ENCODE measurements around the gene ARMC7. TPM values are rescaled to one million over a fixed set of nuclear protein-coding genes. Genes with fewer than 3 reads are reported as not detected.

The ARMC7 gene
- total RNA-seq, 2 experiments from 2014 or later, result 6.7 to 7.7 TPM

DNA sequence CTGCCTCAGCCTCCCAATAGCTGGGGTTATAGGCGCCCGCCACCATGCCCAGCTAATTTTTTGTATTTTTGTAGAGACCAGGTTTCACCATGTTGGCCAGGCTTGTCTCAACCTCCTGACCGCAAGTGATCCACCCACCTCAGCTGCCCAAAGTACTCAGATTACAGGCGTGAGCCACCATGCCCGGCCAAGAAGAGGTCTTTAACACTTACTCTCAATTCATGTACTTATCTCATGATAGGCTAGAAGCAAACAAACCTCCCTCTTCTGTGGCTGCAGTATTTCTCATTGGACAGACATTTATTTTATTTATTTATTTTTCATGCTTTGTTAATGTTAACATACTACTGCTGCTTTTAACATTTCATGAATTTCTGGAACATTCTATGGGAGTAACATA is 28.8 kb downstream of the ARMC7 start:
- no peak overlapping the region for H3K4me3 Mint-ChIP-seq
- CTCF ChIA-PET, result interaction anchor here (0.6 to 1.0 kb wide), 4 partner anchors 23 to 140 kb away, joined by 3 to 4 read pairs (median 3); no protein-coding TSS in a partner anchor
- intact Hi-C loops (cut with DNase I, micrococcal nuclease), result no loop called here
- H3K9me3 Mint-ChIP-seq (ENCODE audit: low read depth), result no peaks in the 10 kb centered on the region
- no peak for ATAC-seq
- DNase-seq, result no peak
- no peak overlapping the region for H3K27ac Mint-ChIP-seq
- H3K4me1 Mint-ChIP-seq, result peaks cover 9% of the 10 kb centered on the region
- H3K27me3 Mint-ChIP-seq, result no peaks in the 10 kb centered on the region
- POLR2A ChIA-PET, result no interaction called here
- H3K36me3 Mint-ChIP-seq (ENCODE audit: low read depth), result peaks cover 41% of the 10 kb centered on the region

DNA sequence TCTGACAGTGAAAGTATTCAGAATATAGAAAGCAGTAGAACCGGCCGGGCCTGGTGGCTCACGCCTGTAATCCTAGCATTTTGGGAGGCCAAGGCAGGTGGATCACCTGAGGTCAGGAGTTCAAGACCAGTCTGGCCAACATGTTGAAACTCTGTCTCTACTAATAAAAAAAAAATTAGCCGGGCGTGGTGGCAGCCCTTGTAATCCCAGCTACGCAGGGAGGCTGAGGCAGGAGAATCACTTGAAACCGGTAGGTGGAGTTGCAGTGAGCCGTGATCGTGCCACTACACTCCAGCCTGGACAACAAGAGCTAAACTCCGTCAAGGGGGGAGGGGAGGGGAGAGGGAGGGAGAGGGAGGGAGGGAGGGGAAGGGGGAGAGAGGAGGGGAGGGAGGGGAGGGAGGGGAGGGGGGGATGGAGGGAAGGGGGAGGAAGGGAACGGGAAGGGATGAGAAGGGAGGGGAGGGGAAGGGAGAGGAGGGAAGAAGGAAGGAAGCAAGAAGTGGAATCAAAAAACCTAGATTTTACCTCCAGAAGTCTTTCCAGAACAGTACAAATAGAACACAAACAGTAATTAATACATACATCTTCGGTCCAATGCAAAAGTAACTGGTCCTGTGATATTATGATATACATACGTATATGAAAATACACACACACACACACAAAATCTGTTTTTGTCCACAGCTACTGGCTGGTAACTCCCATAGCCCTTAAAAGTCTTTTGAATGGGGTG is 32.6 kb downstream of the ARMC7 start:
- H3K9me3 Mint-ChIP-seq (ENCODE audit: low read depth), result no peaks in the 10 kb centered on the region
- peaks cover 9% of the 10 kb centered on the region for H3K4me1 Mint-ChIP-seq
- no peak overlapping the region for H3K27ac Mint-ChIP-seq
- ChIA-PET POLR2A (no interaction called here), CTCF (interaction anchor here (0.5 to 1.6 kb wide), 3 partner anchors 12 to 596 kb away, joined by 3 to 5 read pairs (median 4); no protein-coding TSS in a partner anchor)
- H3K36me3 Mint-ChIP-seq (ENCODE audit: low read depth), result peaks cover 63% of the 10 kb centered on the region
- no peaks in the 10 kb centered on the region for H3K27me3 Mint-ChIP-seq
- DNase-seq (no peak), ATAC-seq (no peak)
- H3K4me3 Mint-ChIP-seq, result no peak overlapping the region
- intact Hi-C loops (cut with DNase I, micrococcal nuclease), result no loop called here

DNA sequence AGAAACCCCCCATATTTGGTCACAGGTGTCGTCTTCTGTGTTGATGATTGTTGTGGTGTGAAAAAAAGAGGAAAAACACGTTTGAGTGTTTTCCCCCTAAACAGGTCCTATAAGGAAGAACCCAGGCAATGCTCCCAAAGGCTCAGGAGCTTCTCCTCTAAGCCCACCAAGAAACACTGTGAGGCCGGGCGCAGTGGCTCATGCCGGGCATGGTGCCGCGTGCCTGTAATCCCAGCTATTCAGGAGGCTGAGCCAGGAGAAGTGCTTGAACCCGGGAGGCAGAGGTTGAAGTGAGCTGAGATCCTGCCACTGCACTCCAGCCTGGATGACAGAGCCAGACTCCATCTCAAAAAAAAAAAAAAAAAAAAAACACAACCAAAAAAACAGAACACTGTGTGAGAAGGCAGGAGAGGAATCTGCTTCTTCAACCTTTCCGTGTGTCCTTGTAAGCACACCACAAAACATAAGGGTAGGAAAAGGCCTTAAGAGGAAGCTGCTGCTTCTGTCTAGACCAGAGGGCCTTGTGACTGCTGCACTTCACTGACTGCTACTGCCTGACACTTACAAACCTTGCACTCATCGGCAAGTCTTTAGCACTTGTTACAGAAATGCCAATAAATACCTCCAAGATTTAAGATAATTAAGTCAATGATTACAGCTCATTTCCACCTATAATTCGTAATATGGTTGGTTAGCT is 35.2 kb downstream of the ARMC7 start:
- no peak overlapping the region for H3K27ac Mint-ChIP-seq

DNA sequence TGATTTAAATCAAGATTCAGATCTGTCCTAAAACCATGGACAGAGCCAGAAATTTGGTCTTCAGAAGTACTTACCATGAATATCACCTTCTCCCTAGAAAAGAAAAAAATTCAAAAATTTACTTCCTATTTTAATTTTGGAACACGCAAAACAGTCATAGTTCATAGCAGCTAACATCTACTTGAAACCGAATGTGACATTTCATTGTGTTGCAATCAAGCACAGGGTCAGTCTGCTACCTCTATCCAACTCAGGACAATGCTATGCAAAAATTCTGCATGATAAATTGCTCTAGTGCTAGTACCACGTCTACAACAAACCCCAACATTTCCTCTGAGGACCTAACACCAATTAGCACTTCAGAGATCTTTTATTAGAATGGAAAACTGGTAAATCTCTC is 36.8 kb downstream of the ARMC7 start:
- Mint-ChIP-seq H3K4me1 (peaks cover 13% of the 10 kb centered on the region), H3K36me3 (ENCODE audit: low read depth) (peaks cover 59% of the 10 kb centered on the region), H3K9me3 (ENCODE audit: low read depth) (no peaks in the 10 kb centered on the region), H3K27me3 (no peaks in the 10 kb centered on the region), H3K27ac (no peak overlapping the region), H3K4me3 (no peak overlapping the region)
- intact Hi-C loops (cut with DNase I, micrococcal nuclease), result no loop called here
- ATAC-seq (no peak), DNase-seq (no peak)
- POLR2A ChIA-PET, result no interaction called here
- CTCF ChIA-PET, result interaction anchor here (1.0 to 1.7 kb wide), 2 partner anchors 16 to 23 kb away, joined by 3 to 8 read pairs; partner anchors contain the start of gene NT5C

More for the DNA sequence above, 35.2 kb downstream of the ARMC7 start:
- peaks cover 15% of the 10 kb centered on the region for H3K4me1 Mint-ChIP-seq
- intact Hi-C loops (cut with DNase I, micrococcal nuclease), result no loop called here
- ATAC-seq (no peak), DNase-seq (no peak)
- peaks cover 74% of the 10 kb centered on the region for H3K36me3 Mint-ChIP-seq (ENCODE audit: low read depth)
- ChIA-PET POLR2A (interaction anchor here (0.6 kb wide), 2 partner anchors 13 to 33 kb away, joined by 4 to 6 read pairs; partner anchors contain the start of gene NT5C), CTCF (interaction anchor here (0.6 to 2.7 kb wide), 9 partner anchors 11 to 300 kb away, joined by 3 to 10 read pairs (median 3); partner anchors contain the start of genes ARMC7, MRPL58 and NT5C)
- H3K27me3 Mint-ChIP-seq, result no peaks in the 10 kb centered on the region
- H3K9me3 Mint-ChIP-seq (ENCODE audit: low read depth), result no peaks in the 10 kb centered on the region
- H3K4me3 Mint-ChIP-seq, result no peak overlapping the region

DNA sequence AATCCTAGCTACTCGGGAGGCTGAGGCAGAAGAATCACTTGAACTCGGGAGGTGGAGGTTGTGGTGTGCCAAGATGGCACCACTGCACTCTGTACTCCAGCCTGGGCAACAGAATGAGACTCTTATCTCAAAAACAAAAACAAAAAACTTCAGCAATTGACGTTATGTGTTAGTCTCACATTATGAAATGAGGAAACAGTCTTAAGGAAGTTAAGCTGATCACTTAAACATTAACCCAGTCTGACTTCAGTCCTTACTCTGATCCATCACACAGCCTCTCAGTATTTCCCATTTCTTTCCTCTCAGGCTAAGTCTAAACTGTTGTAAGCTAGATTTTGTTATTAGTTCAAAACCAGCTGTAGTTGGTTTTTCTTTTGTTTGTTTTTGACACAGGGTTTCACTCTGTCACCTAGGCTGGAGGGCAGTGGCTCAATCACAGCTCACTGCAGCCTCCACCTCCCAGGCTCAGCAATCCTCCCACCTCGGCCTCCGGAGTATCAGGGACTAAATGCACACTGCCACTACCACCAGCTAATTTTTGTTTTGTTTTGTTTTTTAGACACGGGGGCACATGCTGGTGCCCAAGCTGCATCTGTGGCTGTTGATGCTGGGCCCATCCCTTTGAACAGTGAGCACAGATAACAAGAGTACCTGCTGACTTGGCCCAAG is 38.2 kb downstream of the ARMC7 start:
- H3K4me1 Mint-ChIP-seq, result peaks cover 24% of the 10 kb centered on the region
- no peaks in the 10 kb centered on the region for H3K9me3 Mint-ChIP-seq (ENCODE audit: low read depth)
- no peak for DNase-seq
- ChIA-PET POLR2A (interaction anchor here (1.0 to 1.1 kb wide), 2 partner anchors 18 to 53 kb away, joined by 3 to 4 read pairs; no protein-coding TSS in a partner anchor), CTCF (interaction anchor here (0.6 to 2.7 kb wide), 9 partner anchors 11 to 361 kb away, joined by 3 to 10 read pairs (median 4); no protein-coding TSS in a partner anchor)
- peaks cover 62% of the 10 kb centered on the region for H3K36me3 Mint-ChIP-seq (ENCODE audit: low read depth)
- no peak overlapping the region for H3K4me3 Mint-ChIP-seq
- peak overlapping the region; percentile 51 for H3K27ac Mint-ChIP-seq
- intact Hi-C loops (cut with DNase I, micrococcal nuclease), result no loop called here
- H3K27me3 Mint-ChIP-seq, result no peaks in the 10 kb centered on the region
- ATAC-seq, result no peak

DNA sequence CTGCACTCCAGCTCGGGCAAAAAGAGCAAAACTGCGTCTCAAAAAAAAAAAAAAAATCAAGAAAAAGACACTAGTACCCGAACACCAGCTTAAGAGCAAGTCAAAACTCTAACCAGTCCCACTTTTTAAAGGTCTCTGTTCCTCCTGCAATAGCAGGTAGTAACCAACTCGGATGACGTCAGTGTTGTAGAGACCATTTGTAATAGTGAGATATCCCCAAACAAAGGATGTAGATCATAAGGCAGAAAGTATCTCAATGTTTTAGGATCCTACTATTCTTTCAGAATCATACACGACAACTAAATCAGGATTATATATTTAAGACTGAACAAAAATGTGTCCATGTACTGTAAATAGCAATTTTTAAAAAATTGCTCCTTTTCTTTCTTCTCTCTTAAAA is 42.2 kb downstream of the ARMC7 start:
- peaks cover 36% of the 10 kb centered on the region for H3K4me1 Mint-ChIP-seq
- no peaks in the 10 kb centered on the region for H3K27me3 Mint-ChIP-seq

DNA sequence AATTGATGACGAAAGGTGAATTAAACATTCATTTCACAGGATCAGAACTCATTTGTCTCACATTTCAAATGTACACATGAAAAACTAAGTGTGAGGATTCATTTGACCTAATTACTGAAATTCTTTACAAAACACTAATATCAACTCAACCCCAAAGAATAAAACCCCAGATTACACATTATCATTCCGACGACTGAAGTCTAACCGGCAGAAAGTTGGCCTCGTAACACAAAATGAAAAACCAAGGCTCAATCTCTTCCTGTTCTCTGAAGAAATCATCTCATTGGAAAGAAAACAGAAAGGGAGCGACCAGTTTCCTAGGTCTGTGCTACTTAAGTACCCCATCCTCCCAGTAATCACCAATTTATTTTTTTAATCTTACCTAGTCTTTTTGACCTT is 42.8 kb downstream of the ARMC7 start:
- no peak for ATAC-seq
- DNase-seq, result no peak
- peak overlapping the region; percentile 96 for H3K4me3 Mint-ChIP-seq
- peak overlapping the region; percentile 89 for H3K27ac Mint-ChIP-seq
- intact Hi-C loops (cut with DNase I, micrococcal nuclease), result loop anchor here (5.0 kb wide), 2 partner anchors 40 to 305 kb away; partner anchors contain the start of gene TMEM94 (in 1 of the 2)
- no peaks in the 10 kb centered on the region for H3K9me3 Mint-ChIP-seq (ENCODE audit: low read depth)
- POLR2A ChIA-PET, result no interaction called here
- no peaks in the 10 kb centered on the region for H3K27me3 Mint-ChIP-seq
- CTCF ChIA-PET, result no interaction called here
- peaks cover 36% of the 10 kb centered on the region for H3K4me1 Mint-ChIP-seq
- peaks cover 30% of the 10 kb centered on the region for H3K36me3 Mint-ChIP-seq (ENCODE audit: low read depth)

More for the DNA sequence above, 42.2 kb downstream of the ARMC7 start:
- ATAC-seq (no peak), DNase-seq (no peak)
- Mint-ChIP-seq H3K9me3 (ENCODE audit: low read depth) (no peaks in the 10 kb centered on the region), H3K27ac (peak overlapping the region; percentile 89), H3K36me3 (ENCODE audit: low read depth) (peaks cover 36% of the 10 kb centered on the region), H3K4me3 (peak overlapping the region; percentile 96)
- CTCF ChIA-PET, result interaction anchor here (0.7 kb wide), 1 partner anchor 586 kb away, joined by 4 read pairs; no protein-coding TSS in a partner anchor
- intact Hi-C loops (cut with DNase I, micrococcal nuclease), result loop anchor here (5.0 kb wide), 2 partner anchors 40 to 305 kb away; partner anchors contain the start of gene TMEM94 (in 1 of the 2)
- POLR2A ChIA-PET, result interaction anchor here (0.6 to 1.2 kb wide), 2 partner anchors 37 to 122 kb away, joined by 3 read pairs; no protein-coding TSS in a partner anchor

DNA sequence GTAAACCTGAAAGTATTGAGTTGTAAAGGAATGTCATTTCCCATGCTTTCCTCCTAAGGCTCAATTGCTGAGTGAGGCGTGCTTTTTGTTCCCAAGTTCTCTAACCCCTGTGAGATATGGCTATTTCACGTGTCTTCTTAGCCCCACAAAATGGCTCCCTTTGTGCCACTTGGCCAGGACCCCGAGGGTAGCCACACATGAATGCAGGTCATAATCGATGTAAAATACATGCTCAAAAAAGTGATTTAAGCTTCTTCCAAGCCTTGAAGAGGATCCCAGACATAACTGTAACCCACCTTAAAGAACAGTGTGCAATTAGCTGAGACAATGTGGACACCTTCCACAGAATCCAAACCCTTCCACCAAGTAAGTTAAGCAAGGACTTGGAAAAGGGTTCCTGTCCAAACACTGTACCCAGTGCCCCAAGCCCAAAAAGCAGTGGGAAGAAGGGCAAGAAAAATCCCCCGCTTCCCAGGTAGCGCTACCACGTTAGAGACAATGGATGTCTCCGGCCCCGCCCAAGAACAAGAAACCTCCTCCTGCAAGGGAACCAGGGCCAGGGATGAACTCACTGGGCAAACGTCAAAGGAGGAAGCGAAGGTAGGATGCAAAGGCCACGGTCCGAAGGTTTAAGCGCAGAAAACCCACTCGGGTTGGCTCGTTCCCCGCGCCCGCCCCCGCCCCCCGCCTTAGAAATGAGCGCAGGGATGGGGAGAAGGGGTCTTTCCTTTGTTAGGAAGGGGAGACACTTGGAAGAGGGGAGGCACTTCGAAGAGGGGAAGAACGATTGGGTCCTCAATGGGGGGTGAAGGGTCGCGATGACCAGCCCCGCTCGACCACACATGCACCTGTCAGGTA is 43.4 kb downstream of the ARMC7 start:
- ChIA-PET POLR2A (no interaction called here), CTCF (no interaction called here)
- Mint-ChIP-seq H3K27me3 (no peaks in the 10 kb centered on the region), H3K4me3 (peak overlapping the region; percentile 96), H3K27ac (peak overlapping the region; percentile 89), H3K4me1 (peaks cover 36% of the 10 kb centered on the region), H3K36me3 (ENCODE audit: low read depth) (peaks cover 23% of the 10 kb centered on the region), H3K9me3 (ENCODE audit: low read depth) (no peaks in the 10 kb centered on the region)
- ATAC-seq (no peak), DNase-seq (peak; percentile 50)
- intact Hi-C loops (cut with DNase I, micrococcal nuclease), result loop anchor here (5.0 kb wide), 2 partner anchors 41 to 304 kb away; partner anchors contain the start of gene TMEM94 (in 1 of the 2)

DNA sequence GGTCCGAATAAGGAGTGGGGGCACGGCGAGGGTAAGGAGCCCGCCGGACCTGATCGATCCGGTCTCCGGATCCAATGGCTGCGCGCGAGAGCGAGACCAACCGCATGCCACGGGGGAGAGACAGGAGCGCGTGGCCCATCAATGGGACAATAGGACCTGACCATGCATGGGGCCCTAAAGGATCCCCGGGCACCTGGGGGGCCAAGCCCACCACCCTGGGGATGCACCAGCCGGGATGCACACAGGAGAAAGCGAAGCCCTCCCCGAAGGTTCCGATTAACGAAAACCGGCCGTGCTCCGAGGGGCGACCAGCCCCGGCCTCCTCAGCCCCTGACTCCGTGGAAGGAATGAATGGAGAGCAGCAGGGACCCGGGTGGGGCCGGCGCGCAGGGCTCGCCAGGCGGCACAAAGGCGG is 44.0 kb downstream of the ARMC7 start:
- H3K9me3 Mint-ChIP-seq (ENCODE audit: low read depth), result no peaks in the 10 kb centered on the region
- ChIA-PET POLR2A (interaction anchor here (0.6 kb wide), 1 partner anchor 55 kb away, joined by 3 read pairs; no protein-coding TSS in a partner anchor), CTCF (interaction anchor here (2.0 kb wide), 1 partner anchor 40 kb away, joined by 7 read pairs; no protein-coding TSS in a partner anchor)
- peak overlapping the region; percentile 96 for H3K4me3 Mint-ChIP-seq
- H3K36me3 Mint-ChIP-seq (ENCODE audit: low read depth), result peaks cover 18% of the 10 kb centered on the region
- ATAC-seq (no peak), DNase-seq (peak; percentile 55)
- H3K4me1 Mint-ChIP-seq, result peaks cover 35% of the 10 kb centered on the region
- no peaks in the 10 kb centered on the region for H3K27me3 Mint-ChIP-seq
- intact Hi-C loops (cut with DNase I, micrococcal nuclease), result loop anchor here (1.0 to 5.0 kb wide), 13 partner anchors 22 to 436 kb away; partner anchors contain the start of genes SUMO2 (in 2 of the 2), GGA3 (in 1 of the 2), KCTD2 (in 1 of the 2) and LLGL2 (in 1 of the 2)
- peak overlapping the region; percentile 89 for H3K27ac Mint-ChIP-seq

All from activated CD4-positive, alpha-beta T cell treated with anti-CD3 and anti-CD28 coated beads for 36 hours (primary cell).